Measurements from ENCODE around the gene TUBA4B.
"Not testable (repeated sequence)": the region's sequence is repeated elsewhere in the genome, so short reads cannot be mapped to it uniquely, and the experiment has no call there.

The TUBA4B gene

GRCh38 chr2:219247678-219248642, 5.1 kb upstream of the TUBA4B start:
- in situ Hi-C loops (cut with HindIII; ENCODE audit: low sequenced_read_pairs) = loop anchor here (5.0 kb wide), 1 partner anchor 49 kb away; no protein-coding TSS in a partner anchor

DNA sequence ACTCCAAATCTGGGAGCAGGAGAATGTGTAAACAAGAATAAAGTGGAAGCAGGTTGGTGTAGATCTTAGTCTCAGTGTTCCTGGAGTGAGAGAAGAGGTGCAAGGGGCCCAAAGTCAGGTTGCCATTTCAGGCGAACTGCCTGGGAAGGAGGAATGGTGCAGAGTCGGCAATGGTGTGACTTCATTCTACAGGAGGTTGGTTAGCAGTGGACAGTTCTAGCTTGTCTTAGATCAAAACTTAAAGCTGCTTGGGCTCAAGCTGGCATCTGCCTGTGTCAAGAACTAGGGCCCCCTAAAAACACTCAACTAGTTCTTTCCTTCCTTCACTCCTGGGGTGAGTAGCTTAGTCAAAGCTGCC, 4.2 kb upstream of the TUBA4B start:
- in situ Hi-C loops (cut with HindIII; ENCODE audit: low sequenced_read_pairs) = loop anchor here (5.0 kb wide), 1 partner anchor 48 kb away; no protein-coding TSS in a partner anchor

DNA sequence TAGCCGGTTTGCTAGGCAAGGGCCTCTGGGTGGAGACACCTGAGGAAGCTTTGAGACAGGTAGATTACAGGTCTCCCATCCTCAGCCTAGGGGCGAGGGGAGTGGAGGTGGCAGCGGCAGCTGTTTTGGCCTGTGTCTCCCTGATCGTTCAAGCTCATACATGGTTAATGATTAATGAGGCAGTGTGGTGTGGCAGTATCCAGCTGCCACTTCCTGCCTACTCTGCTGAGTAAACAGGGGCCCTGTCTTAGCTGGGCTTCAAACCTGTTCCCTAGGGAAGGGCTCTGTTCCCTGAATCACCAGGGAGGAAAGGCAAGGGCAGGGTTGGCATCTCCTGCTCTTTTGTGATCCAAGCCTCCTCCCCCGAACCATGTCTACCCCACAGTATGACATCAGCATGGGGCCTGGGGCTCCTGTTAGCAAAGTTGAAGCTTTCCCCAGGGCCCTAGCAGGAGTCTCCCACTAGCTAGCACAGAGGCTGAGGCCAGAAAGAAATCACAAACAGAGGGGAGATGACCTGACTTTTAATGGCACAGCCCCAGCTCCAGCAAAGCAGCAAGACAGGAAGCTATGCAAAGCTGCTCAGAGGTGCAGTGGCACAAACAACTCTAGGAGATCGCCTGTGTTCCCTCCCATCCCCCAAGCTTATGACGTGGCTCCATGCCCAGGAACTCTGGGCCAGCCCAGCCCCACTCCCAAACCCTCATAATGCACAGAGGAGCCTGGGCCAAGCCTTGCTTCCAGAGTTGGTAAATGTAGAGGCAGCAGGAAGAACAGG, 3.7 kb upstream of the TUBA4B start:
- in situ Hi-C loops (cut with HindIII; ENCODE audit: low sequenced_read_pairs) = loop anchor here (5.0 kb wide), 1 partner anchor 48 kb away; no protein-coding TSS in a partner anchor

DNA sequence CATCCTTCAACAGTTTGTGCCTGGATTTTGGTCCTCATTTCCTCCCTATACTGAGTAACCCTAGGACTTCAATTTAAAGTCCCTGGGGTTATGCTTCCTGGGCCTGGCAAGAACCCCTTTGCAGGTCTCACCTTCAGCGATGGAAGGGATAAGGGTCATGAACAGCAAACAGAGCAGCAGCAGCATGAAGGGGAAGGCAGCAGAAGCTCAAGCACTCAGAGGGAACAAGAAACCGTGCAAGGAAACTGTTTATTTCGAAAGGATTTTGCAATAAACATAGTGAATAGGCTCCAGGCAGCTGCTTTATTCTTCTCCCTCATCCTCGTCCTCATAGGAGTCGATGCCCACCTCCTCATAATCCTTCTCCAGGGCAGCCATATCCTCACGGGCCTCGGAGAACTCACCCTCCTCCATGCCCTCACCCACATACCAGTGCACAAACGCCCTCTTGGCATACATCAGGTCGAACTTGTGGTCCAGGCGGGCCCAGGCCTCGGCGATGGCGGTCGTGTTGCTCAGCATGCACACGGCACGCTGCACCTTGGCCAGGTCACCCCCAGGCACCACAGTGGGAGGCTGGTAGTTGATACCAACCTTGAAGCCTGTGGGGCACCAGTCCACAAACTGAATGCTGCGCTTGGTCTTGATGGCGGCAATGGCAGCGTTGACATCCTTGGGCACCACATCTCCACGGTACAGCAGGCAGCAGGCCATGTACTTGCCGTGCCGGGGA, 2.8 kb upstream of the TUBA4B start:
- in situ Hi-C loops (cut with HindIII; ENCODE audit: low sequenced_read_pairs) = no loop called here

GRCh38 chr2:219251656-219252055, 1.4 kb upstream of the TUBA4B start:
- in situ Hi-C loops (cut with HindIII; ENCODE audit: low sequenced_read_pairs) = no loop called here

DNA sequence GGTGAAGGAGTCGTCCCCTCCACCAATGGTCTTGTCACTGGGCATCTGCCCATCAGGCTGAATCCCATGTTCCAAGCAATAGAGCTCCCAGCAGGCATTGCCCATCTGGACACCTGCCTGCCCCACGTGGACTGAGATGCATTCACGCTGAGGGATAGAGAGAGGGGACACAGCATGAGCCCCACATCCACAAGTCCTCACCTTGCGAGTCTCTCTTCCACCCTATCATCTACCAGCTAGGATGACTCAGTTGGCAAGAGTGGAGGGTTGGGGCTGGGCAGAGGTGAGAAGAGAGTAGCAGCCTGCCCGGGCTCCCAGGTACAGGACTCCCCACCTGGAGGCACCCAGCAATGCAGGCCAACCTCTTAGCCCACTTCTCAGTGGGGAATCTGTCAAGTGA, 959 bp upstream of the TUBA4B start:
- in situ Hi-C loops (cut with HindIII; ENCODE audit: low sequenced_read_pairs) = no loop called here

DNA sequence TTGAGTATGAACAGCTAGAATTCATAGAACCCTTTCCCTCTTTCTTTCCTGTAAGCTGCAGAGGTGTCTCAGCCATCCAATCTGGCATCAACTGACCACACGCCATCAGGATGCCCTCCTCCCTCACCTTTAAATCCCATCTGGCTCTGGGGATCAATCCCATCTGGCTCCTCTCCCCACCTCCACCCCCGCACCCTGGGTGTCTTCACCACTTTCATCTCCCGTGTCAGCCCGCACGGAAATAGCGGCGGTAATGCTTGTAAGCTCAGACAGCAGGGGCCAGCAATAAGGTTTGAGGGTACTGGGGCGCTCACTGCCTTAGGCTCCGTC, 508 bp upstream of the TUBA4B start:
- in situ Hi-C loops (cut with HindIII; ENCODE audit: low sequenced_read_pairs) = no loop called here

GRCh38 chr2:219253753-219254589, 928 bp downstream of the TUBA4B start, which contains the start of gene TUBA4A:
Gene TUBA4A, minus strand, starts transcription at chr2:219253918. Its CDS starts 60 bp downstream, at chr2:219253858.
- in situ Hi-C loops (cut with HindIII; ENCODE audit: low sequenced_read_pairs) = no loop called here

GRCh38 chr2:219254590-219255201, 1.7 kb downstream of the TUBA4B start:
- in situ Hi-C loops (cut with HindIII; ENCODE audit: low sequenced_read_pairs) = no loop called here

- in situ Hi-C loops (cut with HindIII; ENCODE audit: low sequenced_read_pairs) = not testable (repeated sequence)
Measured at GRCh38 chr2:219258942-219259341, 5.9 kb downstream of the TUBA4B start.

- in situ Hi-C loops (cut with HindIII; ENCODE audit: low sequenced_read_pairs) = no loop called here
Measured at GRCh38 chr2:219261024-219261855, 8.2 kb downstream of the TUBA4B start.

GRCh38 chr2:219266232-219266631, 13.2 kb downstream of the TUBA4B start:
- in situ Hi-C loops (cut with HindIII; ENCODE audit: low sequenced_read_pairs) = no loop called here

DNA sequence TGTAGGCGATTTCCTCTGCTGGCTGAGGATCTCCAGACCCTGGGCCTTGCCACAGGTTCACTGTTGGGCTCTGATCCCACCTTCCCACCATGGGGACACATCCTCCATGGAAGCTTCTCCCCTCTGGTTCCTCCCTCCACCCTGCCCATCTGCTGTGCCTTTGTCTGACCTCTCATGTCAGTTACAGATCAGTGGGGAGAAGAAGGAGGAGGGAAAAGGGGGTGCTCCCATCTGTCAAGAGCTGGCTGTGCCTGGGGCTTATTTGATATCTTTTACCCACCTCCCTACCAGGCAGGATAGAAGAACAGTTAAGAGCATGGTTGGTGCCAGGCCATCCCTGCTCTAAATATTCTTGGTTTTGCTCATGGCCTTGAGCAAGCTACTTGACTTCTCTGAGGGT, 13.8 kb downstream of the TUBA4B start:
- in situ Hi-C loops (cut with HindIII; ENCODE audit: low sequenced_read_pairs) = no loop called here

DNA sequence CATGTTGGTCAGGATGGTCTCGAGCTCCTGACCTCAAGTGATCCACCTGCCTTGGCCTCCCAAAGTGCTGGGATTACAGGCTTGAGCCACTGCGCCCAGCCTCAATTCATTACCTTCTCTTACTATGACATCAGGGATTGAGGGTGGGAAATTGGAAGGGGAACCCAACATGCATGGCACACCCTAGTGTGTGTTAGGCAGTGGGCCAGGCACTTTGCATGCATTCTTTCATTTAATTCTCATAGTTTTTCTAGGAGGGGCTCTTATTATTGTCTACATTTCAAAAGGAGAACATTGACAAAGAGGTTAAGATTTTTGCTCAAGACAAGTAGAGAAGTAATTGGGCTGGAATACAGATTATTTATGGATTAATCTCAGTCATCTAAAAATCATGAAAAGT, 15.3 kb downstream of the TUBA4B start:
- in situ Hi-C loops (cut with HindIII; ENCODE audit: low sequenced_read_pairs) = no loop called here

DNA sequence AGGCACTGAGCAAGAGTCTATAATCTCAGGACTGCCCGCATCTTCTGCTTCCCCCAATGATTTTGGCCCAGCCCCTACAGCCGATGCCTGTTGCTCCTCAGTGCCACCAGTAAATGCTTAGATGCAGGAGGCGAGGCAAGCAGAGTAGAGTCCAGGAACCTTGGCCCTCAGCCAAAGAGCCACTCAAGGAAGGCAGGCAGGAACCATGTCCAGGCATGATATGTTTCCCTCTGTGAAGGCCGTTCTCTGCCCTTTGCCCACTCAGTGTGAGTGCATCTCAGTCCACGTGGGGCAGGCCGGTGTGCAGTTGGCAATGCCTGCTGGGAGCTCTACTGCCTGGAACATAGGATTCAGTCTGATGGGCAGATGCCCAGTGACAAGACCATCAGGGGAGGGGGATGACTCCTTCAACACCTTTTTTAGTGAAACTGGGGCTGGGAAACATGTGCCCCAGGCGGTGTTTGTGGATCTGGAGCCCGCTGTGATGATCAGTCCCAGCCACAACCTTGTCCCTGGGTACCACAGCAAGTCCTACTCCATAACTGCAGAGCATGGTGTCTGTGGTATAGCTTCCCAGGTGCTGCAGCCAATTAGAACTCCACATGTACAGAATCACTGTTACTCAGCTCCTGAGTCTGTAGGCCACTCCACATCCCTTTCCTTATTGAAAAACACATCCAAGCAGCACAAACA, 16.5 kb downstream of the TUBA4B start:
- in situ Hi-C loops (cut with HindIII; ENCODE audit: low sequenced_read_pairs) = no loop called here

GRCh38 chr2:219270055-219270372, 17.0 kb downstream of the TUBA4B start:
- in situ Hi-C loops (cut with HindIII; ENCODE audit: low sequenced_read_pairs) = no loop called here

- in situ Hi-C loops (cut with HindIII; ENCODE audit: low sequenced_read_pairs) = no loop called here
Measured at GRCh38 chr2:219271021-219271420, 18.0 kb downstream of the TUBA4B start.

DNA sequence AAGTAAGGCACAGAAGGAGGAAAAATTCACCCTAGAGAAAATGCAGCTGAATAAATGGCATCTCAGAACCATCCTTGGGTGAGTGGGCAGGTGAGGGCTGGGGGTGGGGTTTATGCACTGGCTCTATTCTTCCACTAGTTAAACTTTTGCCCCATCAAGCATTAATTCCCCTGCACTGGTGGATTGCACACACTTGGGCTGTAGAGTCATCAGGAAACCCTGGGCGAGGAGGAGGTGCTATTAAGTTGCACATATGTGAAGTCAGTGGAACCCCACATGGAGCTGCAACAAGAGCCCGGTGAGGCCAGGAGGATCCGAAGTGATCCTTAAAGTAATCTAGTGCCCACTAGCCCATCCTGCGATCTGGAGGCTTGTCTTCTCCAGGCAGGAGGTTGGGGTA, 19.3 kb downstream of the TUBA4B start:
- in situ Hi-C loops (cut with HindIII; ENCODE audit: low sequenced_read_pairs) = no loop called here

DNA sequence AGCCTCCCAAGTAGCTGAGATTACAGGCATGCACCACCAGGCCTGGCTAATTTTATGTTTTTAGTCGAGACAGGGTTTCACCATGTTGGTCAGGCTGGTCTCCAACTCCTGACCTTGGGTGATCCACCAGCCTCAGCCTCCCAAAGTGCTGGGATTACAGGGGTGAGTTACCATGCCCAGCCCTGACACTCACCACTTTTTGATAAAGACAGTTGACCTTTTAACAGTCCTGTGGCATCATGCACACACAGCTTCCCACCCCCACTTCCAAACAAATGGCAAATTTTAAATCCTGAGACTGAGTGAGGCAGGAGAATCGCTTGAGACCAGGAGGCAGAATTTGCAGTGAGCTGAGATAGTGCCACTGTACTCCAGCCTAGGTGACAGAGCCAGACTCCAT, 20.0 kb downstream of the TUBA4B start:
- in situ Hi-C loops (cut with HindIII; ENCODE audit: low sequenced_read_pairs) = no loop called here
